ENCODE data around the gene RALB.

The RALB gene

GRCh38 chr2:120277505-120278205 is 25.0 kb downstream of the RALB start:
- H3K79me2 ChIP-seq (ENCODE audit: low read length), result no peaks in the 10 kb centered on the region
- no peaks in the 10 kb centered on the region for H3K4me1 ChIP-seq (ENCODE audit: low read length)
- no peak overlapping the region for H3K9ac ChIP-seq (ENCODE audit: low read length)
- H3K4me3 ChIP-seq (ENCODE audit: low read length), result no peak overlapping the region
- H3K4me2 ChIP-seq (ENCODE audit: low read length), result no peak overlapping the region
- no peak overlapping the region for H2AFZ ChIP-seq (ENCODE audit: low read depth, low read length)
- no peaks in the 10 kb centered on the region for H3K36me3 ChIP-seq (replicated peaks; ENCODE audit: low read depth, low read length)
- H4K20me1 ChIP-seq (ENCODE audit: insufficient read depth, low read length), result no peaks in the 10 kb centered on the region
- no peaks in the 10 kb centered on the region for H3K9me3 ChIP-seq (ENCODE audit: insufficient read depth, low read length)
- H3K27me3 ChIP-seq (ENCODE audit: low read depth, low read length), result no peaks in the 10 kb centered on the region
- H3K27ac ChIP-seq (ENCODE audit: low read length), result no peak overlapping the region
- TF ChIP-seq, protein P1, sequence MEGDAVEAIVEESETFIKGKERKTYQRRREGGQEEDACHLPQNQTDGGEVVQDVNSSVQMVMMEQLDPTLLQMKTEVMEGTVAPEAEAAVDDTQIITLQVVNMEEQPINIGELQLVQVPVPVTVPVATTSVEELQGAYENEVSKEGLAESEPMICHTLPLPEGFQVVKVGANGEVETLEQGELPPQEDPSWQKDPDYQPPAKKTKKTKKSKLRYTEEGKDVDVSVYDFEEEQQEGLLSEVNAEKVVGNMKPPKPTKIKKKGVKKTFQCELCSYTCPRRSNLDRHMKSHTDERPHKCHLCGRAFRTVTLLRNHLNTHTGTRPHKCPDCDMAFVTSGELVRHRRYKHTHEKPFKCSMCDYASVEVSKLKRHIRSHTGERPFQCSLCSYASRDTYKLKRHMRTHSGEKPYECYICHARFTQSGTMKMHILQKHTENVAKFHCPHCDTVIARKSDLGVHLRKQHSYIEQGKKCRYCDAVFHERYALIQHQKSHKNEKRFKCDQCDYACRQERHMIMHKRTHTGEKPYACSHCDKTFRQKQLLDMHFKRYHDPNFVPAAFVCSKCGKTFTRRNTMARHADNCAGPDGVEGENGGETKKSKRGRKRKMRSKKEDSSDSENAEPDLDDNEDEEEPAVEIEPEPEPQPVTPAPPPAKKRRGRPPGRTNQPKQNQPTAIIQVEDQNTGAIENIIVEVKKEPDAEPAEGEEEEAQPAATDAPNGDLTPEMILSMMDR (IDR thresholded peaks at IDR 0.05; ENCODE audit: low read depth, low read length), result no peak
- no peak for TF ChIP-seq EZH2phosphoT487 (IDR thresholded peaks at IDR 0.05; ENCODE audit: low read depth)

GRCh38 chr2:120278901-120279300 is 26.2 kb downstream of the RALB start:
- Histone ChIP-seq H3K4me1 (ENCODE audit: low read length) (no peaks in the 10 kb centered on the region), H2AFZ (ENCODE audit: low read depth, low read length) (no peak overlapping the region), H3K36me3 (replicated peaks; ENCODE audit: low read depth, low read length) (no peaks in the 10 kb centered on the region), H3K27me3 (ENCODE audit: low read depth, low read length) (no peaks in the 10 kb centered on the region), H3K4me2 (ENCODE audit: low read length) (no peak overlapping the region), H3K27ac (ENCODE audit: low read length) (no peak overlapping the region), H3K4me3 (ENCODE audit: low read length) (no peak overlapping the region), H3K9me3 (ENCODE audit: insufficient read depth, low read length) (no peaks in the 10 kb centered on the region), H3K9ac (ENCODE audit: low read length) (no peak overlapping the region), H3K79me2 (ENCODE audit: low read length) (no peaks in the 10 kb centered on the region), H4K20me1 (ENCODE audit: insufficient read depth, low read length) (no peaks in the 10 kb centered on the region)
- TF ChIP-seq, protein P1 (IDR thresholded peaks at IDR 0.05; ENCODE audit: low read depth, low read length), result no peak
- no peak for TF ChIP-seq EZH2phosphoT487 (IDR thresholded peaks at IDR 0.05; ENCODE audit: low read depth)

DNA sequence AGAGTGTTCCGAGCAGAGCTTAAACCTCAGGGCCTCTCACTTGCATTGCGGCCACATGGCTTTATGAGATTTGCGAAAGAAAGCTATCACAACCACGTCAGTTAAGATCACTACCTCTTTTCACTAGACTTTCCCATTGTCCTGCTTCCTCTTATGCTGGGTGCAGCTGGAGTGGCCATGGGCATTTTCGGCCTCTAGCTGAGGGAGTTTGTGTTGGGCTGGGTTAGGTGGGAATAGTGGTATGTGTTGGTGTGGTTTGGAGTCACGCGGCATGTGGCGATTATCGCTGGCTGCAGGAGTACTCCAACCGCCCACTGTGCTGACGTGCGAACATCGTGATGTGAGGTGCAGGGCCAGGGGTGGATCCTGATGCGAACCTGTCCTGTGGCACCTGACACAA is 27.1 kb downstream of the RALB start:
- Histone ChIP-seq H3K36me3 (replicated peaks; ENCODE audit: low read depth, low read length) (no peaks in the 10 kb centered on the region), H3K27ac (ENCODE audit: low read length) (no peak overlapping the region), H3K4me2 (ENCODE audit: low read length) (no peak overlapping the region), H3K4me3 (ENCODE audit: low read length) (no peak overlapping the region), H3K9me3 (ENCODE audit: insufficient read depth, low read length) (no peaks in the 10 kb centered on the region), H3K9ac (ENCODE audit: low read length) (no peak overlapping the region), H4K20me1 (ENCODE audit: insufficient read depth, low read length) (no peaks in the 10 kb centered on the region), H3K4me1 (ENCODE audit: low read length) (no peaks in the 10 kb centered on the region), H2AFZ (ENCODE audit: low read depth, low read length) (no peak overlapping the region), H3K27me3 (ENCODE audit: low read depth, low read length) (no peaks in the 10 kb centered on the region), H3K79me2 (ENCODE audit: low read length) (no peaks in the 10 kb centered on the region)
- TF ChIP-seq, protein P1 (IDR thresholded peaks at IDR 0.05; ENCODE audit: low read depth, low read length), result no peak
- TF ChIP-seq EZH2phosphoT487 (IDR thresholded peaks at IDR 0.05; ENCODE audit: low read depth), result no peak

- no peaks in the 10 kb centered on the region for H3K79me2 ChIP-seq (ENCODE audit: low read length)
- no peak overlapping the region for H3K4me3 ChIP-seq (ENCODE audit: low read length)
- H3K4me1 ChIP-seq (ENCODE audit: low read length), result peaks cover 20% of the 10 kb centered on the region
- H3K4me2 ChIP-seq (ENCODE audit: low read length), result no peak overlapping the region
- no peak overlapping the region for H3K9ac ChIP-seq (ENCODE audit: low read length)
- no peaks in the 10 kb centered on the region for H3K9me3 ChIP-seq (ENCODE audit: insufficient read depth, low read length)
- no peaks in the 10 kb centered on the region for H3K27me3 ChIP-seq (ENCODE audit: low read depth, low read length)
- H3K36me3 ChIP-seq (replicated peaks; ENCODE audit: low read depth, low read length), result no peaks in the 10 kb centered on the region
- no peak overlapping the region for H2AFZ ChIP-seq (ENCODE audit: low read depth, low read length)
- TF ChIP-seq, protein P1 (IDR thresholded peaks at IDR 0.05; ENCODE audit: low read depth, low read length), result no peak
- TF ChIP-seq EZH2phosphoT487 (IDR thresholded peaks at IDR 0.05; ENCODE audit: low read depth), result no peak
- H4K20me1 ChIP-seq (ENCODE audit: insufficient read depth, low read length), result no peaks in the 10 kb centered on the region
- H3K27ac ChIP-seq (ENCODE audit: low read length), result no peak overlapping the region
These were observed 31.0 kb downstream of the RALB start for GRCh38 chr2:120283649-120284048.
